Prostate gland (tissue), 2 donors: ENCODE data around the gene PROCR.
"Not testable (repeated sequence)": the region's sequence is repeated elsewhere in the genome, so short reads cannot be mapped to it uniquely, and the experiment has no call there.

Experiments
- POLR2AphosphoS5 ChIP-seq: sonication (generic); formaldehyde crosslinking; IDR thresholded peaks from one replicate; pipeline ENCODE4 v1.6.1; 2017; ENCODE audit warnings: antibody characterized with exemption
- TF ChIP-seq, protein P1 (sequence below), 4 experiments: fragments of 200-600 bp in 2 of 4; fragments of 450-650 bp in 2 of 4; sonication (generic) in 2 of 4; IDR thresholded peaks; 1 replicate in 3 of 4; 2 replicates in 1 of 4; pipeline ENCODE4 v1.5.1; 2016 to 2019; ENCODE audit warnings: antibody characterized with exemption in 4 of 4, mild to moderate bottlenecking in 2 of 4, moderate library complexity in 2 of 4

DNA sequence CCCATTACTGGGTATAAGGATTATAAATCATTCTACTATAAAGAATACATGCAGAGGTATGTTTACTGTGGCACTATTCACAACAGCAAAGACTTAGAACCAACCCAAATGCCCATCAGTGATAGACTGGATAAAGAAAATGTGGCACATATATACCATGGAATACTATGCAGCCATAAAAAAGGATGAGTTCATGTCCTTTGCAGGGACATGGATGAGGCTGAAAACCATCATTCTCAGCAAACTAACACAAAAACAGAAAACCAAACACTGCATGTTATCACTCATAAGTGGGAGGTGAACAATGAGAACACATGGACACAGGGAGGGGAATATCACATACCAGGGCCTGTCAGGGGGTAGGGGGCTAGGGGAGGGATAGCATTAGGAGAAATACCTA is 7.3 kb upstream of the PROCR start:
- TF ChIP-seq, protein P1, sequence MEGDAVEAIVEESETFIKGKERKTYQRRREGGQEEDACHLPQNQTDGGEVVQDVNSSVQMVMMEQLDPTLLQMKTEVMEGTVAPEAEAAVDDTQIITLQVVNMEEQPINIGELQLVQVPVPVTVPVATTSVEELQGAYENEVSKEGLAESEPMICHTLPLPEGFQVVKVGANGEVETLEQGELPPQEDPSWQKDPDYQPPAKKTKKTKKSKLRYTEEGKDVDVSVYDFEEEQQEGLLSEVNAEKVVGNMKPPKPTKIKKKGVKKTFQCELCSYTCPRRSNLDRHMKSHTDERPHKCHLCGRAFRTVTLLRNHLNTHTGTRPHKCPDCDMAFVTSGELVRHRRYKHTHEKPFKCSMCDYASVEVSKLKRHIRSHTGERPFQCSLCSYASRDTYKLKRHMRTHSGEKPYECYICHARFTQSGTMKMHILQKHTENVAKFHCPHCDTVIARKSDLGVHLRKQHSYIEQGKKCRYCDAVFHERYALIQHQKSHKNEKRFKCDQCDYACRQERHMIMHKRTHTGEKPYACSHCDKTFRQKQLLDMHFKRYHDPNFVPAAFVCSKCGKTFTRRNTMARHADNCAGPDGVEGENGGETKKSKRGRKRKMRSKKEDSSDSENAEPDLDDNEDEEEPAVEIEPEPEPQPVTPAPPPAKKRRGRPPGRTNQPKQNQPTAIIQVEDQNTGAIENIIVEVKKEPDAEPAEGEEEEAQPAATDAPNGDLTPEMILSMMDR (IDR thresholded peaks at IDR 0.05) = not testable (repeated sequence)
- not testable (repeated sequence) for TF ChIP-seq POLR2AphosphoS5
